ENCODE data around the gene HS1BP3. TPM values are rescaled to one million over a fixed set of nuclear protein-coding genes. Genes with fewer than 3 reads are reported as not detected.

The HS1BP3 gene
- total and polyA plus RNA-seq, 2 of the 13 experiments (the other 11 are each of a cell fraction or from before 2014, with no cell fraction given): 15.2 to 22.0 TPM

DNA sequence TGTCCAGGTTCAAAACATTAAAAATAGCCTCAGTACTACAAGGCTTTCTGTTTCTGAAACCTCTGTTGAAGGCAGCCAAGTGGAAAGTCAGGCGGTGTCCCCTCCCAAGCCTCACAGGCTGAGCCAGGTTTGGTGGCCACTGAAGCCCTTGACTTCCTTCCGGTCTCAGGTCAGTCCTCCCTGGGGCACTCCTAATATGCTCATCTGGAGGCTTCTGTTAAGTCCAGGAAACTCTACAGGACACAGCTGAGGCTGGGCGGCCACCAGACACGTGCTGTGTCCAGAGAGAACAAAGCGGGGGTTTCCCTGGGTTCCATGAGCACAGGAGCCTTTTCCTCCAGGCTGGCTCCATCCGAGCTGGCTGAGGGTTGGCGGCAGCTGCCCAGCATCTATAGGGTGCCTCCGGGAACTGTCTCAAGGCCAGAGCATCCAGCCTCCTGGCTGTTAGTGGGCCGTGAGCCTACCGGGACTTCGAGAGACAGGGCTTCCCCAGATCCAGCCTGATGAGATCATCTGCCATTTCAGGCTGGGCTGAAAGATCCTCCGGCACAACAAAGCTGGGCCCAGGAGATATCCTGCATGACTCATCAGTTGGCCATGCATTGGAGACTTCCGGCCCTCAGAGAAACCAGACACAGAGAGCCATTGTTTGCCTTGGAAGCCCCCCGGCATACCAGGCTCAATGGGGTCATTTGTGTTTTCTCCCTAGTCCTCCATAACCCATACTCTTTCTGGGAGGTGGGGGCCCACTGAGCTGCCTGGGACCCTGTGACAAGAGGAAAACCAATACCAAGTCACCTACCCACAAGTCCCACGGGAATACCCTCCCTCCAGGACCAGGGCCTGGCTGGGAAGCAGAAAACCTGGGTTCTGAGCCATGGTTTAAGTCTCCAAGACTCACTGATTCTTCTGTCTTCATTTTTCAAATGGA is 71.7 kb downstream of the HS1BP3 start (continued):
- 0 out of 2 replicates have a peak, but pooled peaks have one; percentile 77 for TF ChIP-seq ZNF563 (CRISPR knock-in tag; IDR thresholded peaks at IDR 0.05)
- TF ChIP-seq ZNF232 (CRISPR knock-in tag; IDR thresholded peaks at IDR 0.05; ENCODE audit: borderline replicate concordance): peak; percentile 94; the same call in 1 of the 2 replicates
- TF ChIP-seq, protein P1, sequence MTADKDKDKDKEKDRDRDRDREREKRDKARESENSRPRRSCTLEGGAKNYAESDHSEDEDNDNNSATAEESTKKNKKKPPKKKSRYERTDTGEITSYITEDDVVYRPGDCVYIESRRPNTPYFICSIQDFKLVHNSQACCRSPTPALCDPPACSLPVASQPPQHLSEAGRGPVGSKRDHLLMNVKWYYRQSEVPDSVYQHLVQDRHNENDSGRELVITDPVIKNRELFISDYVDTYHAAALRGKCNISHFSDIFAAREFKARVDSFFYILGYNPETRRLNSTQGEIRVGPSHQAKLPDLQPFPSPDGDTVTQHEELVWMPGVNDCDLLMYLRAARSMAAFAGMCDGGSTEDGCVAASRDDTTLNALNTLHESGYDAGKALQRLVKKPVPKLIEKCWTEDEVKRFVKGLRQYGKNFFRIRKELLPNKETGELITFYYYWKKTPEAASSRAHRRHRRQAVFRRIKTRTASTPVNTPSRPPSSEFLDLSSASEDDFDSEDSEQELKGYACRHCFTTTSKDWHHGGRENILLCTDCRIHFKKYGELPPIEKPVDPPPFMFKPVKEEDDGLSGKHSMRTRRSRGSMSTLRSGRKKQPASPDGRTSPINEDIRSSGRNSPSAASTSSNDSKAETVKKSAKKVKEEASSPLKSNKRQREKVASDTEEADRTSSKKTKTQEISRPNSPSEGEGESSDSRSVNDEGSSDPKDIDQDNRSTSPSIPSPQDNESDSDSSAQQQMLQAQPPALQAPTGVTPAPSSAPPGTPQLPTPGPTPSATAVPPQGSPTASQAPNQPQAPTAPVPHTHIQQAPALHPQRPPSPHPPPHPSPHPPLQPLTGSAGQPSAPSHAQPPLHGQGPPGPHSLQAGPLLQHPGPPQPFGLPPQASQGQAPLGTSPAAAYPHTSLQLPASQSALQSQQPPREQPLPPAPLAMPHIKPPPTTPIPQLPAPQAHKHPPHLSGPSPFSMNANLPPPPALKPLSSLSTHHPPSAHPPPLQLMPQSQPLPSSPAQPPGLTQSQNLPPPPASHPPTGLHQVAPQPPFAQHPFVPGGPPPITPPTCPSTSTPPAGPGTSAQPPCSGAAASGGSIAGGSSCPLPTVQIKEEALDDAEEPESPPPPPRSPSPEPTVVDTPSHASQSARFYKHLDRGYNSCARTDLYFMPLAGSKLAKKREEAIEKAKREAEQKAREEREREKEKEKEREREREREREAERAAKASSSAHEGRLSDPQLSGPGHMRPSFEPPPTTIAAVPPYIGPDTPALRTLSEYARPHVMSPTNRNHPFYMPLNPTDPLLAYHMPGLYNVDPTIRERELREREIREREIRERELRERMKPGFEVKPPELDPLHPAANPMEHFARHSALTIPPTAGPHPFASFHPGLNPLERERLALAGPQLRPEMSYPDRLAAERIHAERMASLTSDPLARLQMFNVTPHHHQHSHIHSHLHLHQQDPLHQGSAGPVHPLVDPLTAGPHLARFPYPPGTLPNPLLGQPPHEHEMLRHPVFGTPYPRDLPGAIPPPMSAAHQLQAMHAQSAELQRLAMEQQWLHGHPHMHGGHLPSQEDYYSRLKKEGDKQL (CRISPR knock-in tag; IDR thresholded peaks at IDR 0.05; ENCODE audit: low read depth): peak; percentile 92
- TF ChIP-seq, protein P2, sequence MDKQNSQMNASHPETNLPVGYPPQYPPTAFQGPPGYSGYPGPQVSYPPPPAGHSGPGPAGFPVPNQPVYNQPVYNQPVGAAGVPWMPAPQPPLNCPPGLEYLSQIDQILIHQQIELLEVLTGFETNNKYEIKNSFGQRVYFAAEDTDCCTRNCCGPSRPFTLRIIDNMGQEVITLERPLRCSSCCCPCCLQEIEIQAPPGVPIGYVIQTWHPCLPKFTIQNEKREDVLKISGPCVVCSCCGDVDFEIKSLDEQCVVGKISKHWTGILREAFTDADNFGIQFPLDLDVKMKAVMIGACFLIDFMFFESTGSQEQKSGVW (CRISPR knock-in tag; IDR thresholded peaks at IDR 0.05; ENCODE audit: borderline replicate concordance): peak; percentile 39; the same call in 1 of the 2 replicates
- TF ChIP-seq POLR2G (IDR thresholded peaks at IDR 0.05; ENCODE audit: low read depth, low read length): peak; percentile 81
- TF ChIP-seq AGO1 (IDR thresholded peaks at IDR 0.05; ENCODE audit: low read depth, low read length, poor library complexity, severe bottlenecking): no peak
- no peak; the same call in 1 of the 2 replicates for TF ChIP-seq TRIM24 (CRISPR knock-in tag; IDR thresholded peaks at IDR 0.05)
- TF ChIP-seq RNF2 (conservative IDR thresholded peaks at IDR 0.05; ENCODE audit: low read depth): peak; percentile 92
- peak; percentile 93 for TF ChIP-seq FOXA3 (CRISPR knock-in tag; IDR thresholded peaks at IDR 0.05)
- TF ChIP-seq SMARCE1 (IDR thresholded peaks at IDR 0.05; ENCODE audit: borderline replicate concordance): no peak
- TF ChIP-seq MEIS2 (CRISPR knock-in tag; IDR thresholded peaks at IDR 0.05): peak; percentile 92
- TF ChIP-seq NR2C2 (CRISPR knock-in tag; IDR thresholded peaks at IDR 0.05; ENCODE audit: borderline replicate concordance): peak; percentile 89
- TF ChIP-seq ZKSCAN8 (CRISPR knock-in tag; IDR thresholded peaks at IDR 0.05; ENCODE audit: borderline replicate concordance): peak; percentile 75; the same call in 1 of the 2 replicates
- peak; percentile 94 for TF ChIP-seq REPIN1 (CRISPR knock-in tag; IDR thresholded peaks at IDR 0.05; ENCODE audit: borderline replicate concordance, low read depth)
- 0 out of 2 replicates have a peak, but pooled peaks have one; percentile 87 for TF ChIP-seq NCOA1 (CRISPR knock-in tag; IDR thresholded peaks at IDR 0.05)
- TF ChIP-seq, protein P3, sequence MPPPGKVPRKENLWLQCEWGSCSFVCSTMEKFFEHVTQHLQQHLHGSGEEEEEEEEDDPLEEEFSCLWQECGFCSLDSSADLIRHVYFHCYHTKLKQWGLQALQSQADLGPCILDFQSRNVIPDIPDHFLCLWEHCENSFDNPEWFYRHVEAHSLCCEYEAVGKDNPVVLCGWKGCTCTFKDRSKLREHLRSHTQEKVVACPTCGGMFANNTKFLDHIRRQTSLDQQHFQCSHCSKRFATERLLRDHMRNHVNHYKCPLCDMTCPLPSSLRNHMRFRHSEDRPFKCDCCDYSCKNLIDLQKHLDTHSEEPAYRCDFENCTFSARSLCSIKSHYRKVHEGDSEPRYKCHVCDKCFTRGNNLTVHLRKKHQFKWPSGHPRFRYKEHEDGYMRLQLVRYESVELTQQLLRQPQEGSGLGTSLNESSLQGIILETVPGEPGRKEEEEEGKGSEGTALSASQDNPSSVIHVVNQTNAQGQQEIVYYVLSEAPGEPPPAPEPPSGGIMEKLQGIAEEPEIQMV (CRISPR knock-in tag; IDR thresholded peaks at IDR 0.05; ENCODE audit: low read depth): peak; percentile 94; the same call in 1 of the 2 replicates
- peak; percentile 100 for TF ChIP-seq ZBTB7A (CRISPR knock-in tag; IDR thresholded peaks at IDR 0.05)
- peak; percentile 64; the same call in 1 of the 2 replicates for TF ChIP-seq HMG20B (CRISPR knock-in tag; conservative IDR thresholded peaks at IDR 0.05)
- no peak for TF ChIP-seq NR3C1 (CRISPR knock-in tag; IDR thresholded peaks at IDR 0.05)
- TF ChIP-seq, protein P4, sequence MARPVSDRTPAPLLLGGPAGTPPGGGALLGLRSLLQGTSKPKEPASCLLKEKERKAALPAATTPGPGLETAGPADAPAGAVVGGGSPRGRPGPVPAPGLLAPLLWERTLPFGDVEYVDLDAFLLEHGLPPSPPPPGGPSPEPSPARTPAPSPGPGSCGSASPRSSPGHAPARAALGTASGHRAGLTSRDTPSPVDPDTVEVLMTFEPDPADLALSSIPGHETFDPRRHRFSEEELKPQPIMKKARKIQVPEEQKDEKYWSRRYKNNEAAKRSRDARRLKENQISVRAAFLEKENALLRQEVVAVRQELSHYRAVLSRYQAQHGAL (CRISPR knock-in tag; IDR thresholded peaks at IDR 0.05; ENCODE audit: not compliant biosample characterization): no peak

Measured in HepG2 (cell line).